GM21423 (cell line): ENCODE results near the gene PPHLN1.

ENCODE experiments used
- ATAC-seq: cut with Tn5 transposase; IDR thresholded peaks from one replicate; pipeline ENCODE4 v1.9.1; 2021; ENCODE audit warnings: mild to moderate bottlenecking, moderate library complexity; ENCODE audit not compliant: unreplicated experiment

The PPHLN1 gene

GRCh38 chr12:42474391-42474790 is 148.4 kb downstream of the PPHLN1 start:
- ATAC-seq: no peak

- ATAC-seq: peak; percentile 37
These were observed 149.1 kb downstream of the PPHLN1 start for GRCh38 chr12:42475106-42475505.

- no peak for ATAC-seq
These were observed 152.0 kb downstream of the PPHLN1 start for GRCh38 chr12:42477941-42478340.

GRCh38 chr12:42481368-42481767 is 155.4 kb downstream of the PPHLN1 start:
- ATAC-seq: no peak

GRCh38 chr12:42482041-42482747 is 156.2 kb downstream of the PPHLN1 start:
- ATAC-seq: no peak

- peak; percentile 73 for ATAC-seq
These were observed 157.0 kb downstream of the PPHLN1 start for GRCh38 chr12:42482748-42483520.

GRCh38 chr12:42483521-42483790 is 157.5 kb downstream of the PPHLN1 start:
- peak; percentile 24 for ATAC-seq

GRCh38 chr12:42484996-42485395 is 159.0 kb downstream of the PPHLN1 start:
- no peak for ATAC-seq

- ATAC-seq: no peak
These were observed 159.9 kb downstream of the PPHLN1 start for GRCh38 chr12:42485823-42486222.

- ATAC-seq: no peak
These were observed 160.4 kb downstream of the PPHLN1 start for GRCh38 chr12:42486407-42486806.

GRCh38 chr12:42490261-42490842 is 164.4 kb downstream of the PPHLN1 start:
- ATAC-seq: no peak
